Stimulated activated CD8-positive, alpha-beta memory T cell treated with anti-CD3 and anti-CD28 coated beads, Interleukin-4, amount 100 ng/mL, for 48 hours (primary cell): ENCODE results near the gene GYS1.

ENCODE experiments used
- DNase-seq: peaks from one replicate; pipeline ENCODE4 v3.0.0-alpha.2; 2020

The GYS1 gene

DNA sequence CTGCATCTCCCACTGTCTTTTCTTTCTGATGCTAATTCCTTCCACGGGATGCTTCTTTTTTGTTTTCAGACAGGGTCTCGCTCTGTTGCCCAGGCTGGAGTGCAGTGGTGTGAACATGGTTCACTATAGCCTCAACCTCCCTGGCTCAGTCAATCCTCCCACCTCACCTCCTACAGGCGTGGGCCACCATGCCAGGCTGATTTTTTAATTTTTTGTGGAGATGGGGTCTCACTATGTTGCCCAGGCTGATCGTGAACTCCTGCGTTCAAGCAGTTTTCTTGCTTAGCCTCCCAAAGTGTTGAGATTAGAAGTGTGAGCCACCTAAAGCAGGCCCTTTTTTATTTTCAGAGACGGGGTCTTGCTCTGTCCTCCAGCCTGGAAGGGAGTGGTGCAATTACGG lies 4.8 kb downstream of the GYS1 start:
- no peak for DNase-seq

GRCh38 chr19:48987323-48987722 lies 5.8 kb downstream of the GYS1 start:
- no peak for DNase-seq

DNA sequence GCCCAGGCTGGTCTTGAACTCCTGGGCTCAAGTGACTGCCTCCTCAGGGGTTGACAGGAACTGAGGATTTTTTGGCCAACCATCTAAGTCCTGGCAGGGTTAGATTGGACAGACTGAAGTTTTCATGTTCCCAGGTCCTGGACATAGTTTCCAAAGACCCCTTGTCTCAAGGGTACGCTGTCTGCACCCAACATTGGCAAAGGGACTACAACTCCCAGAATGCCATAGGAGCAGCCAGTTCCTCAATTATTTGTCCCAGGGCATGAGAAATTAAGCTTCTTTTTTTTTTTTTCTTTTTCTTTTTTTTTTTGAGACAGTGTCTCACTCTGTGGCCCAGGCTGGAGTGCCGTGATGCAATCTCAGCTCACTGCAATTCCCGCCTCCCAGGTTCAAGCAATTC lies 6.9 kb downstream of the GYS1 start:
- DNase-seq, result no peak

DNA sequence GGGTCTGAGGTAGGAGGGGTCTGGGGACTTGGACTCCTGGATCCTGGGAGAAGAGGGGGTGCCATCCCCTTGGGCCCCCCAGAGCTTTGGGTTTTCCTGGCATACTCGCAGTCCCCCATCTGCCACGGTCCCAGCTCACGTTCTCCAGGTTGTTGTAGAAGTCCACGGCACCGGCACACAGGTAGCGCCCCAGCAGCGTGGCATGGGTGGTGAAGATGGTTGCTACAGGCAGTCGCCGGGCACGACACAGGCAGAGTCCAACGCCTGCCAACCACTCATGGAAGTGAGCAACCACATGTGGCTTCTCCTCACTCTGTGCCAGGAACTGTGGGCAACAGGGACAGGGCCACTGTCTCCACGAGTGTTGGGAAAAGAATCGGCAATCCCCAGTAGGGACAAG lies 7.4 kb downstream of the GYS1 start:
- no peak for DNase-seq

DNA sequence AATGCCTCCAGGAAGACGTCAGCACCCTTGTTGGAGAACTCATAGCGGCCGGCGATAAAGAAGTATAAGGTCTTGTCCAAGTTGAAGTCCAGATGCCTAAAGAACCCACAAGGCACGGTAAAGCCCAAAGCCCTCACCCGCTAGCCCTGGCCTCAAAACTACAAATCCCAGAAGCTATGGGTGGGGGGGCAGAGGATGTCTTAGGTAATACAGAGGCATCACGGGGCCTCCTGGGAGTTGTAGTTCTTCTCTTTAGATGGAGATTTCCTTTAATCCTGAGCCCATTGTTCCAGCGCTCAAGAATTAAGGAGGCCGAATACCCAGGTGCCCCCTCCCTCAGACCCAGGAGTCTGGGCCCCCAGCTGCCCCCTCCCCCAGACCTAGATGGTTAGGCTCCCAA lies 10.8 kb downstream of the GYS1 start:
- no peak for DNase-seq

- DNase-seq, result no peak
Measured at GRCh38 chr19:48977061-48977460, 16.0 kb downstream of the GYS1 start.

DNA sequence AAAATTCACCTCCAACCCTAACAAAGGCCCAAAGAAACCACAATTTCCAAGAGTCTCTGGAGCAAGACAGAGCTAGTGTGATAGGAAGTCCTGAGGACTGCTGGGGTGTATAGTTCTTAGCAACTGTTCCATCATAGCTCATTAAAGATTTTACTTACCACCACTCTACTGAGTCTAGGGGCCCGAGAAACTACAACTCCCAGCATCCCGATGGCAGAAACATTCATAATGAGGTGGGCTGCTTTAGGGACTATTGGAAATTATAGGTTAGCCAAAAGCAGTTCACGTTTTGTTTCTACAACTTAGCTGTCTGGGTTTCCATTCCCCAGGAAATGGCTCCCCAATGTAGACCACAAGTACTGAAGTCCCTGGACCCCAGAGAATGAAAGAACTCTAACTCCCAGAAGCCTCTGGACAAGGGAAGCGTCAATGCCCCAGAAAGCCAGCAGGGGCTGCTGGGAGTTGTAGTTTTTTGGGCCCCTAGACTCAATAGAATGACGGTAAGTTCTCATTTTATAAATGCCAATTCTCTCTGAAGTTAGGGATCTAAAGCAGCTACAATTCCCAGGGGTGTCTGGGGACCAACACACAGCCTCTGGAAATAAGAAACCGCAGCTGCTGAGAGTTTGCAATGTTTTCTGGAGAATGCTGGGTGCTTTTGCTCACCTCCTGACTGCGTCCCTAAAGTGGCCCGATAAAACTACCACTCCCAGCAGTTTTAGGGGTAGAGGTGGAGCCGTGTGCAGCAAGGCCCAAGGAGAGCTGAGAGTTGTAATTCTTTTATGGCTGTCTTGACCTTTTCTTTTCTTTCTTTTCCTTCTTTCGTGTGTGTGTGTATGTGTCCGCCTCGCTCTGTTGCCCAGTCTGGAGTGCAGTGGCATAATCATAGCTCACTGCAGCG lies 16.9 kb downstream of the GYS1 start:
- no peak for DNase-seq

DNA sequence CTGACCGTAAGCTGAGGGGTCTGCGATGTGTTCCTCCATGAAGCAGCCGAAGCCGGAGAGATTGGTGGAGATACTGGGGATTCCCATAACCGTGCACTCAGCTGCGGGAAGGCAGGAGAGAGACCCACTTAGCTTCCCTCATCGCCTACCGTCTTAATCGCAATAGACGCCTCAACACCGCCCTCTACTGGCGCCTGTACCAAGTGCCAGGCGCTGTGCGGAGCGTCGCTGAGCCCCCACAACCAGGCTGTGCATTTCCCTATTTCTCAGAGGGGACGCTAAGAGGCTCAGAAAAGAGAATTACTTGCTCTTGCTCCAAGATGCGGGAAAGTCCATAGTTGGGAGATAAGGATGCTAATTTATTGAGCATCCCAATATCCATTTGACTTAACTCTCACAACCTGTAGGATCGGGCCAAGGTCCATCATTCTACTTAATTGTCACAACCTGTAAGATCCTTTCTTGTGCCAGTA lies 22.1 kb downstream of the GYS1 start:
- DNase-seq, result peak; percentile 95

DNA sequence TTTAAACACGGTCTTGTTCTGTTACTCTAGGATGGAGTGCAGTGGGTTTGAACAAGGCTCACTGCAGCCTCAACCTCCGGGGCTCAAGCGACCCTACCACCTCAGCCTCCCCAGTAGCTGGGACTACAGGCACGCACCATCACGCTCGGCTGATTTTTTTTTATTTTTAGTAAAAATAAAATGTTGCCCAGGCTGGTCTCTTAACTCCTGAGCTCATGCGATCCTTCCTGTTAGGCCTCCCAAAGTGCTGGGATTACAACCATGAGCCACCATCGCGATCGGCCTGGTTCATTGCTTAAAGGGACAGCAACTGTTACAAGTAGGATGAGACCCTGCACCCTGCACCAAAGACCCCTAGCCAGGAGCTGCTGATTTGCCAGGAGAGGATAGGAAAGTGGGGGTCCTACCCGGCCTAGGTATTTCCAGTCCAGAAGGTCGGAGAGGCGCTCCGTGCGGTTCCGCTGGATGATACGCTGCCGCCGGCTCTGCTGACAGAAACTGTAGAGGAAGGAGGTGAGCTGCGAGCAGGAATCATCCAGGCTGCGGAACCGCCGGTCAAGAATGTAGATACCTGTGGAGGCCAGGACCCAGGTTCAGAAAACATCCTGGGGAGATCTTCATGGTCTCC lies 22.9 kb downstream of the GYS1 start:
- DNase-seq, result no peak

DNA sequence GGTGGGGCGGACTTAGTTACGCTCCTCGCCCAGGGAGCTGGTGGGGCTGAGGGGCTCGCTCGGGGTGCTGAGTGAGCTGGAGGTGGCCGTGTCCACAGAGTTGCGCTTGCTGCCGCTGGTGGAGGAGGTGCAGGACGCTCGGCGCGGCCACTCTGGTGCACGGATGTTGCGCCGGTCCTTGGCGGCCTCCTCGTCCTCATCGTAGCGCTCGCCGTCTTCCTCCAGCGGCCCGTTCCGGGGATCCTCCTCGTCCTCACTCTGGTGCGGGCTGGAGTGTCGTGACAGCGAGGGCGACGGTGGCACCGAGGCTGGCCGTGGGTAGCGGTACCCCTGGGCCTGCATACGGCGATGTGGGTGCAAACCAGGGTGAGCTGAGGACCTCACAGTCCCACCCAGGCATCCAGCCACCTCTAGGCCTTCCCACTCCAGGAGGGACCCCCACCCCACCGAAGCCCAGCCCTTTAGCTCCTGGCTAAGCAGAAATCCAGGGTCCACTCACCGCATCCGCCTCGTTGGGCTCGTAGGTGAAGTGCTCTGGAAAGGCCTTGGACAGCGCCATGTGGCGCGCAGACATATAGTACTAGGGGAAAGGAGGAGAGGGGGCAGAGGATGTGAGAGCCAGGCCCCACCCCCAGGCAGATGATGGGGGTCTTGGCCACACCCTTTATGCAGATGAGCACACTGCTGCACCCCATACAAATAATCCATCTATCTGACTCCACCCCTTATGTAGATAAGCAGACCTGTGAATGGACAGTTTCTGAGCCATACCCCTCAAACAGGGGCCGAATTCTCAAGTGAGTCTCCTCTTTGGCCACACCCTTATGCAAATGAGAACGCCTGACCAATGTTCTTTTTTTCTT lies 23.6 kb downstream of the GYS1 start:
- no peak for DNase-seq

DNA sequence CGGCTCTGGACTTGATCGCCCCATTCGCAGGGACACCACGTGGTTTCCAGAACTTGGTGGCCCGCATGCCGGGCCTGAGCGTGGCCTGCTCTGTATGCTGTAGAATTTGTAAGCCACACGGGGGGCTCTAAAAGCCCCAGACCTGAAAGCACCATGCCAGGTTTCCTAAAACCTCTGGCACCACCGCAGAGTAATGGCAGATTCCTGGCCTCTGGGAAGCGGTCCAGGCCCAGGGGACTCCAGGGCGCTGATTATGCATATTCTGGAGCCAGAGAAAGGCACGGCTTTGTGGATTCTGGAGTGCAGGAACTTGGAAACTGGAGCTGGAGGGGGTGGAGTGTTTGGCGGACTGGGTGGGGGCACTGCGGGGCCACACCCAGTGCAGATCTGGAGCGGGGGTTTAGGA lies 24.3 kb downstream of the GYS1 start:
- no peak for DNase-seq

GRCh38 chr19:48968179-48968661 lies 24.9 kb downstream of the GYS1 start:
- no peak for DNase-seq

GRCh38 chr19:48967346-48968178 lies 25.5 kb downstream of the GYS1 start:
- no peak for DNase-seq

- no peak for DNase-seq
Measured at GRCh38 chr19:48966541-48967345, 26.4 kb downstream of the GYS1 start.

DNA sequence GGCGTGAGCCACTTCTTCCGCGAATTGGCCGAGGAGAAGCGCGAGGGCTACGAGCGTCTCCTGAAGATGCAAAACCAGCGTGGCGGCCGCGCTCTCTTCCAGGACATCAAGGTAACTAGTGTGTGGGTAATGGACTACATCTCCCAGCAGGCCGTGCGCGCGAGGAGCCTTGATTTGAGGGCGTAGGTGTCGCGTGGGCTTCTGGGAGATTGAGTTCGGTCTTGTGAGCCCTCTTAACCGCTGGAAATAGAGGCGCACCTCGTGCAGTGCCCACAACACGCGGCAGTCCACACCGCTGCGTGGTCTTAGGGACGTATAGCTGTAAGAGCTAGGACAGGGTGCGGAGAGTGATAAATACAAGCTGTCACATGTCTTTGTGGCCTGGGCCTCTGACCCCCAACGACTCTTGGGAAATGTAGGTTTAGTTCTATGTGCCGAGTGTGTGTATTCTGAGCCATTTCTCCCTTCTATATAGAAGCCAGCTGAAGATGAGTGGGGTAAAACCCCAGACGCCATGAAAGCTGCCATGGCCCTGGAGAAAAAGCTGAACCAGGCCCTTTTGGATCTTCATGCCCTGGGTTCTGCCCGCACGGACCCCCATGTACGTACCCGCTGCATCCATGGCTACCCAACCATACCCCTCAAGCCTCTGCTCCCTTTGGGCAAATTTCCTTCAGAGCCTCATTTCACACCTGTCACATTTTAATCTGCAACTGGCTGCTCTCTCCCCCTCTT lies 27.1 kb downstream of the GYS1 start:
- DNase-seq, result peak; percentile 93

DNA sequence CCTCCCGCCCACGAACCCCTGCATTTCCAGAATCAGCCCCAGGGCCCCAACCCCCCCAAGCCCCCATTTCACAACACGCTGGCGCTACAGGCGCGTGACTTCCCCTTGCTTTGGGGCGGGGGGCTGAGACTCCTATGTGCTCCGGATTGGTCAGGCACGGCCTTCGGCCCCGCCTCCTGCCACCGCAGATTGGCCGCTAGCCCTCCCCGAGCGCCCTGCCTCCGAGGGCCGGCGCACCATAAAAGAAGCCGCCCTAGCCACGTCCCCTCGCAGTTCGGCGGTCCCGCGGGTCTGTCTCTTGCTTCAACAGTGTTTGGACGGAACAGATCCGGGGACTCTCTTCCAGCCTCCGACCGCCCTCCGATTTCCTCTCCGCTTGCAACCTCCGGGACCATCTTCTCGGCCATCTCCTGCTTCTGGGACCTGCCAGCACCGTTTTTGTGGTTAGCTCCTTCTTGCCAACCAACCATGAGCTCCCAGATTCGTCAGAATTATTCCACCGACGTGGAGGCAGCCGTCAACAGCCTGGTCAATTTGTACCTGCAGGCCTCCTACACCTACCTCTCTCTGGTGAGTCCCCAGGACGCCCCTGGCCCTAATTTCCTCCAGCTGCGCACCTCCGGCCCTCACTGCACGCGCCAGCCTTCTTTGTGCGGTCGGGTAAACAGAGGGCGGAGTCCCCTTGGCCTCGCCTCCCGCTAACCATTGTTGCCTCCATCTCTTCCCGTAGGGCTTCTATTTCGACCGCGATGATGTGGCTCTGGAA lies 27.9 kb downstream of the GYS1 start, which contains the start of gene FTL:
TSS of gene FTL (plus strand) at position 270 of the 766 bp plus-strand sequence. CDS start at position 469, 199 bp downstream.
- peak; percentile 94 for DNase-seq

- no peak for DNase-seq
Measured at GRCh38 chr19:48964205-48965039, 28.7 kb downstream of the GYS1 start.

- peak; percentile 87 for DNase-seq
Measured at GRCh38 chr19:48963371-48964204, 29.5 kb downstream of the GYS1 start.
